Right atrium auricular region (tissue), 2 donors: ENCODE data around the gene GMDS. TPM values are rescaled to one million over a fixed set of nuclear protein-coding genes. Genes with fewer than 3 reads are reported as not detected.

Experiments
- DNase-seq: peaks from one replicate; pipeline ENCODE4 v3.0.0-alpha.2; 2019; ENCODE audit warnings: low spot score
- H3K27ac ChIP-seq, 2 donors: fragments of 200-600 bp; sonication (generic); 1 replicate in 1 of 2; 2 replicates in 1 of 2; pipeline ENCODE4 v1.5.1; 2016 to 2019
- H3K27me3 ChIP-seq, 2 donors: fragments of 200-600 bp; sonication (generic); one replicate each; pipeline versions ENCODE4 v1.5.1 to v1.6.0; 2017 to 2019
- H3K36me3 ChIP-seq: fragments of 200-600 bp; sonication (generic); one replicate; pipeline ENCODE4 v1.5.1; 2016
- H3K4me1 ChIP-seq, 2 donors: fragments of 200-600 bp; sonication (generic); one replicate each; pipeline versions ENCODE4 v1.5.1 to v1.6.0; 2017 to 2019
- H3K4me3 ChIP-seq, 2 donors: fragments of 200-600 bp; sonication (generic); 1 replicate in 1 of 2; 2 replicates in 1 of 2; pipeline ENCODE4 v1.5.1; 2017 to 2019; ENCODE audit warnings: mild to moderate bottlenecking in 1 of 2, moderate library complexity in 1 of 2
- H3K9me3 ChIP-seq, 2 donors: fragments of 200-600 bp; sonication (generic); one replicate each; pipeline ENCODE4 v1.5.1; 2019
- CTCF ChIP-seq, 2 donors: fragments of 200-600 bp; sonication (generic); IDR thresholded peaks; one replicate each; pipeline ENCODE4 v1.5.1; 2019; ENCODE audit warnings: antibody characterized with exemption in 2 of 2
- total RNA-seq, 2 donors: library from RNA; depleted of rRNA; stranded (reverse); fragments of >200 nt; gene quantifications; one replicate each; pipeline ENCODE4 v1.1.0, GENCODE V29; 2016

Gene GMDS
- total RNA-seq, 2 donors from 2014 or later, result 11.1 to 11.8 TPM

GRCh38 chr6:2140438-2141128 is 104.8 kb downstream of the GMDS start:
- no peak overlapping the region for H3K27ac ChIP-seq
- H3K27me3 ChIP-seq, result no peaks in the 10 kb centered on the region
- H3K36me3 ChIP-seq, result no peaks in the 10 kb centered on the region
- DNase-seq, result no peak
- no peaks in the 10 kb centered on the region for H3K4me1 ChIP-seq
- H3K9me3 ChIP-seq, result no peaks in the 10 kb centered on the region
- no peak for TF ChIP-seq CTCF (IDR thresholded peaks at IDR 0.05)
- no peak overlapping the region for H3K4me3 ChIP-seq

GRCh38 chr6:2135401-2135800 is 110.0 kb downstream of the GMDS start:
- no peaks in the 10 kb centered on the region for H3K27me3 ChIP-seq
- peaks cover 0 to 9% of the 10 kb centered on the region in 2 donors for H3K4me1 ChIP-seq
- H3K4me3 ChIP-seq, result no peak overlapping the region
- no peaks in the 10 kb centered on the region for H3K36me3 ChIP-seq
- H3K9me3 ChIP-seq, result no peaks in the 10 kb centered on the region
- no peak overlapping the region for H3K27ac ChIP-seq
- DNase-seq, result no peak
- no peak for TF ChIP-seq CTCF (IDR thresholded peaks at IDR 0.05)

- no peaks in the 10 kb centered on the region for H3K36me3 ChIP-seq
- peaks cover 0 to 9% of the 10 kb centered on the region in 2 donors for H3K4me1 ChIP-seq
- no peak for DNase-seq
- H3K27ac ChIP-seq, result no peak overlapping the region
- H3K27me3 ChIP-seq, result no peaks in the 10 kb centered on the region
- no peaks in the 10 kb centered on the region for H3K9me3 ChIP-seq
- H3K4me3 ChIP-seq, result no peak overlapping the region
- no peak for TF ChIP-seq CTCF (IDR thresholded peaks at IDR 0.05)
These were observed 110.9 kb downstream of the GMDS start for GRCh38 chr6:2134554-2134953.

GRCh38 chr6:2133716-2134310 is 111.6 kb downstream of the GMDS start:
- Histone ChIP-seq H3K9me3 (no peaks in the 10 kb centered on the region), H3K27me3 (no peaks in the 10 kb centered on the region), H3K36me3 (no peaks in the 10 kb centered on the region), H3K27ac (no peak overlapping the region), H3K4me3 (no peak overlapping the region), H3K4me1 (peaks cover 0 to 9% of the 10 kb centered on the region in 2 donors)
- DNase-seq, result no peak
- no peak for TF ChIP-seq CTCF (IDR thresholded peaks at IDR 0.05)

- H3K4me1 ChIP-seq, result peaks cover 0 to 9% of the 10 kb centered on the region in 2 donors
- no peak for TF ChIP-seq CTCF (IDR thresholded peaks at IDR 0.05)
- no peaks in the 10 kb centered on the region for H3K36me3 ChIP-seq
- no peaks in the 10 kb centered on the region for H3K9me3 ChIP-seq
- H3K27ac ChIP-seq, result no peak overlapping the region
- H3K4me3 ChIP-seq, result no peak overlapping the region
- no peaks in the 10 kb centered on the region for H3K27me3 ChIP-seq
- no peak for DNase-seq
These were observed 112.5 kb downstream of the GMDS start for GRCh38 chr6:2132916-2133315.
